ENCODE data around the gene NEK3.
"Not testable (repeated sequence)": the region's sequence is repeated elsewhere in the genome, so short reads cannot be mapped to it uniquely, and the experiment has no call there.

NEK3 gene

GRCh38 chr13:52112591-52112990, 46.8 kb downstream of the NEK3 start:
- DNase-seq = no peak

GRCh38 chr13:52109116-52109670, 50.2 kb downstream of the NEK3 start:
- DNase-seq = no peak

GRCh38 chr13:52105841-52106240, 53.6 kb downstream of the NEK3 start:
- DNase-seq = no peak

GRCh38 chr13:52104624-52105023, 54.8 kb downstream of the NEK3 start:
- no peak for DNase-seq

- DNase-seq = no peak
Observed at GRCh38 chr13:52103386-52103785, 56.0 kb downstream of the NEK3 start.

- DNase-seq = not testable (repeated sequence)
Observed at GRCh38 chr13:52102423-52102822, 57.0 kb downstream of the NEK3 start.

- DNase-seq = no peak
Observed at GRCh38 chr13:52097197-52097596, 62.2 kb downstream of the NEK3 start.

GRCh38 chr13:52096748-52097147, 62.6 kb downstream of the NEK3 start:
- DNase-seq = no peak

GRCh38 chr13:52096062-52096461, 63.3 kb downstream of the NEK3 start:
- DNase-seq = no peak

GRCh38 chr13:52092087-52092486, 67.3 kb downstream of the NEK3 start:
- DNase-seq = no peak

- no peak for DNase-seq
Observed at GRCh38 chr13:52091473-52091872, 67.9 kb downstream of the NEK3 start.

GRCh38 chr13:52085421-52085820, 74.0 kb downstream of the NEK3 start:
- DNase-seq = no peak

GRCh38 chr13:52084981-52085380, 74.4 kb downstream of the NEK3 start:
- DNase-seq = not testable (repeated sequence)

Measured in GOT3 (cell line).